ENCODE data around the gene TSKU.

DNA sequence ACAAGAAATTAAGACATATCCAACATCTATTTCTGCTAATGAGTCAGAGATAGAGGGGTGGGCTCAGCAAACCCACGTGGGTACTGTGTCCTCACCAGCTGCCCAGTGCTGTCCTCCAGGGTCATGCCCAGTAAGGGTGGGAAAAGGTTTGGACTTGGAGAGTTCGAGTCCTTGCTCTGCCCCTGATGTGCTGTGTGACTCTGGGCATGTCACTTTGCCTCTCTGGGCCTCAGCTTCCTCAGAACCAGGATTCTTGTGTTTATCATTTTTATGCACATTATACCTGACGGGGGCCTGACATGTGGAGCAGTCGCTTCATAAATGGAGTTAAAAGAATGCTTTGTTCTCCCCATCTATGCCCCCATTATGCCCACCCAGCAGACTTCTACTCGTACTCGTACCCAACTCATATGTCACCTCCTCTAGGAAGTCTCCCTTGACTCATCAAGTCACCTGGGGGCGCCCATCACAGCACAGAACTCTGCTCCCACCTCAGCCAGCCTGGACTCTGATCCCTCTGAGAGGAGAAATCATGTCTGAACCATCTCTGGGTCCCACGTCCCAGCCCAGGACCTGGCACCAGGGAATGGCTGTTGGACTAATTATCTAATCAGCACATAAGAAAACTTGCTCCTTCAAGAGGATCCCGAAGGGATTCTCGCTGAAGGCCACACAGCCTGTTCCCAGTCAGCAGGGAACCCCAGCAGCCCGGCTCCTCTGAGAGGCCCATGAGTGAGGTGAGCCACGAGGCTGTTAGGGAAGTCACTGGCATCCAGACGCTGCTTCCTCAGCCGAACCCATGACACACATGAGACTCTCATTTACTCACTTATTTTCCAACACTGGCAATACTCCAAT is 38.7 kb upstream of the TSKU start:
- TF ChIP-seq, protein P1, sequence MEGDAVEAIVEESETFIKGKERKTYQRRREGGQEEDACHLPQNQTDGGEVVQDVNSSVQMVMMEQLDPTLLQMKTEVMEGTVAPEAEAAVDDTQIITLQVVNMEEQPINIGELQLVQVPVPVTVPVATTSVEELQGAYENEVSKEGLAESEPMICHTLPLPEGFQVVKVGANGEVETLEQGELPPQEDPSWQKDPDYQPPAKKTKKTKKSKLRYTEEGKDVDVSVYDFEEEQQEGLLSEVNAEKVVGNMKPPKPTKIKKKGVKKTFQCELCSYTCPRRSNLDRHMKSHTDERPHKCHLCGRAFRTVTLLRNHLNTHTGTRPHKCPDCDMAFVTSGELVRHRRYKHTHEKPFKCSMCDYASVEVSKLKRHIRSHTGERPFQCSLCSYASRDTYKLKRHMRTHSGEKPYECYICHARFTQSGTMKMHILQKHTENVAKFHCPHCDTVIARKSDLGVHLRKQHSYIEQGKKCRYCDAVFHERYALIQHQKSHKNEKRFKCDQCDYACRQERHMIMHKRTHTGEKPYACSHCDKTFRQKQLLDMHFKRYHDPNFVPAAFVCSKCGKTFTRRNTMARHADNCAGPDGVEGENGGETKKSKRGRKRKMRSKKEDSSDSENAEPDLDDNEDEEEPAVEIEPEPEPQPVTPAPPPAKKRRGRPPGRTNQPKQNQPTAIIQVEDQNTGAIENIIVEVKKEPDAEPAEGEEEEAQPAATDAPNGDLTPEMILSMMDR (conservative IDR thresholded peaks at IDR 0.05; ENCODE audit: low read depth in 2 of 2), result peak in 1 of 2 experiments; percentile 46; a peak in 2 of 4 replicates
- no peak for TF ChIP-seq JUNB (IDR thresholded peaks at IDR 0.05; ENCODE audit: unreplicated experiment)

Data from GM23338 (cell line).